OCI-LY3 (cell line): ENCODE data around the gene POLR1B.

Experiments
- CTCF ChIP-seq: fragments of 200-600, 300-600 bp; sonication (generic); IDR thresholded peaks from 2 replicates; pipeline ENCODE4 v1.5.1; 2014; ENCODE audit warnings: antibody characterized with exemption, low read length, low read depth
- EZH2phosphoT487 ChIP-seq: fragments of 200-600 bp; shearing (Covaris generic); IDR thresholded peaks from 2 replicates; pipeline ENCODE4 v1.6.1; 2018; ENCODE audit warnings: antibody characterized with exemption, mixed run types, low read depth

- TF ChIP-seq CTCF (no peak), EZH2phosphoT487 (no peak)
These were observed 76.1 kb downstream of the POLR1B start for GRCh38 chr2:112618383-112618782.
